K562 (cell line): ENCODE results near the gene ITGA6. TPM values are rescaled to one million over a fixed set of nuclear protein-coding genes. Genes with fewer than 3 reads are reported as not detected.

Experiments
- ATAC-seq: fragments of 200-7000 bp; cut with Tn5 transposase; 3 replicates; pipeline ENCODE4 v1.9.1; 2020; ENCODE audit warnings: moderate library complexity
- BruUV-seq: library from RNA; stranded (reverse); fragments of 400-500 nt; replicated peaks from 2 replicates; lab custom pipeline; 2021; lab: Mats Ljungman, UMichigan
- CTCF ChIA-PET: fragments of 300-600 bp; formaldehyde crosslinking; extraction: SDS; loops from one replicate; lab custom pipeline; 2021; ENCODE audit warnings: low intra/inter-chr PET ratio; lab: Yijun Ruan, JAX
- POLR2A ChIA-PET: fragments of 300-600, 350-650 bp; sonication (Branson Sonifier 250); formaldehyde crosslinking; extraction: SDS; loops from one replicate; lab custom pipeline; 2021; ENCODE audit warnings: antibody characterized with exemption, inconsistent platforms; lab: Yijun Ruan, JAX
- DNase-seq, 4 experiments: peaks; one replicate each; pipeline versions ENCODE4 v3.0.0 to v3.0.0-alpha.2; 2011 to 2018; ENCODE audit warnings: low spot score in 3 of 4, mixed read lengths in 3 of 4; ENCODE audit errors: extremely low read depth in 1 of 4
- FAIRE-seq: peaks from 2 replicates; lab custom pipeline; 2011; peaks lifted over from hg19 to GRCh38; lab: Jason Lieb, UNC
- H2AFZ ChIP-seq: 2 replicates; pipeline ENCODE4 v1.6.0; 2011; ENCODE audit warnings: low read depth, low read length, control low read depth, inconsistent platforms
- H3K27ac ChIP-seq: fragments of 200-600 bp; 3 replicates; pipeline ENCODE4 v1.8.0; 2011; ENCODE audit warnings: low read depth, mild to moderate bottlenecking, control low read depth, inconsistent platforms, low read length, moderate library complexity, mixed read lengths; ENCODE audit errors: extremely low read depth
- H3K27me3 ChIP-seq, 2 experiments: fragments of 300-600 bp in 1 of 2; 2 replicates in 1 of 2; 3 replicates in 1 of 2; pipeline versions ENCODE4 v1.6.0 to v1.8.0; 2011; ENCODE audit warnings: inconsistent platforms in 2 of 2, low read length in 2 of 2, mild to moderate bottlenecking in 1 of 2, mixed read lengths in 1 of 2, moderate library complexity in 1 of 2; ENCODE audit not compliant: control insufficient read depth in 2 of 2, insufficient read depth in 2 of 2
- H3K36me3 ChIP-seq: fragments of 300-600 bp; 3 replicates; pipeline ENCODE4 v1.8.0; 2011; ENCODE audit warnings: mild to moderate bottlenecking, low read length, inconsistent platforms; ENCODE audit not compliant: control insufficient read depth, insufficient read depth
- H3K4me1 ChIP-seq, 2 experiments: fragments of 200-600 bp in 1 of 2; replicated peaks in 1 of 2; 2 replicates in 1 of 2; 3 replicates in 1 of 2; pipeline versions ENCODE4 v1.5.1 to v1.8.0; 2011; ENCODE audit warnings: inconsistent platforms in 2 of 2, low read length in 2 of 2, mild to moderate bottlenecking in 1 of 2, mixed read lengths in 1 of 2, moderate library complexity in 1 of 2; ENCODE audit not compliant: control insufficient read depth in 2 of 2, insufficient read depth in 2 of 2
- H3K4me2 ChIP-seq: 2 replicates; pipeline ENCODE4 v1.6.1; 2011; ENCODE audit warnings: low read length, control low read depth, inconsistent platforms, mixed read lengths; ENCODE audit not compliant: insufficient read depth
- H3K4me3 ChIP-seq: fragments of 200-600 bp; sonication (generic), shearing (Covaris generic); 2 replicates; pipeline ENCODE4 v1.5.1; 2016; ENCODE audit warnings: control low read depth, inconsistent platforms
- H3K79me2 ChIP-seq: fragments of 200-600 bp; 3 replicates; pipeline ENCODE4 v1.8.0; 2011; ENCODE audit warnings: low read length, inconsistent platforms; ENCODE audit not compliant: control insufficient read depth, insufficient read depth
- H3K9ac ChIP-seq, 2 experiments: 2 replicates each; pipeline versions ENCODE4 v1.6.0 to v1.6.1; 2011; ENCODE audit warnings: low read depth in 2 of 2, low read length in 2 of 2, control low read depth in 1 of 2, inconsistent platforms in 1 of 2, mild to moderate bottlenecking in 1 of 2, mixed read lengths in 1 of 2; ENCODE audit not compliant: insufficient read depth in 1 of 2
- H3K9me1 ChIP-seq: one replicate; pipeline ENCODE4 v1.6.0; 2011; ENCODE audit warnings: inconsistent platforms, mild to moderate bottlenecking, low read length, moderate library complexity; ENCODE audit not compliant: control insufficient read depth, insufficient read depth
- H3K9me3 ChIP-seq: replicated peaks from 2 replicates; pipeline ENCODE4 v1.5.1; 2011; ENCODE audit warnings: low read depth, low read length, inconsistent platforms; ENCODE audit not compliant: control insufficient read depth, insufficient read depth
- H4K20me1 ChIP-seq: replicated peaks from 2 replicates; pipeline ENCODE4 v1.6.1; 2011; ENCODE audit warnings: low read length, inconsistent platforms, mixed read lengths; ENCODE audit not compliant: control insufficient read depth, insufficient read depth
- CTBP1 ChIP-seq: fragments of 450-650 bp; IDR thresholded peaks from 2 replicates; pipeline ENCODE4 v1.6.1; 2016; ENCODE audit warnings: borderline replicate concordance
- EP300 ChIP-seq: IDR thresholded peaks from 2 replicates; pipeline ENCODE4 v1.6.1; 2012; ENCODE audit warnings: low read length, improper control_type of control experiment
- FOXK2 ChIP-seq, 2 experiments: fragments of 450-650 bp; IDR thresholded peaks in 1 of 2; conservative IDR thresholded peaks in 1 of 2; 2 replicates each; pipeline ENCODE4 v1.6.1; 2016; ENCODE audit warnings: low read depth in 2 of 2, mild to moderate bottlenecking in 1 of 2
- NFATC3 ChIP-seq: fragments of 450-650 bp; IDR thresholded peaks from 2 replicates; pipeline ENCODE4 v1.6.1; 2017; ENCODE audit warnings: mild to moderate bottlenecking
- NFXL1 ChIP-seq: fragments of 450-650 bp; formaldehyde crosslinking; IDR thresholded peaks from 2 replicates; pipeline ENCODE4 v1.4.0; 2021; ENCODE audit warnings: mild to moderate bottlenecking
- NR2C1 ChIP-seq, 2 experiments: fragments of 450-650 bp; IDR thresholded peaks; 2 replicates each; pipeline ENCODE4 v1.6.1; 2017; ENCODE audit warnings: mild to moderate bottlenecking in 2 of 2, antibody characterized with exemption in 1 of 2, inconsistent platforms in 1 of 2, missing compliant biosample characterization in 1 of 2, missing genetic modification characterization in 1 of 2
- NR4A1 ChIP-seq, 2 experiments: fragments of 250-450 bp in 1 of 2; fragments of 450-650 bp in 1 of 2; sonication (Bioruptor Pico) in 1 of 2; IDR thresholded peaks; 2 replicates each; pipeline versions ENCODE4 v1.4.0 to v1.6.1; 2016 to 2020; ENCODE audit warnings: mild to moderate bottlenecking in 2 of 2, missing compliant biosample characterization in 1 of 2, missing genetic modification characterization in 1 of 2, moderate library complexity in 1 of 2
- RHOXF2B ChIP-seq: fragments of 250-450 bp; sonication (Bioruptor Pico); conservative IDR thresholded peaks from 2 replicates; pipeline ENCODE4 v1.5.1; 2021
- SAFB2 ChIP-seq: fragments of 200-400 bp; formaldehyde crosslinking; IDR thresholded peaks from 2 replicates; pipeline ENCODE4 v1.6.1; 2018; ENCODE audit warnings: borderline replicate concordance, low read length, low read depth, moderate library complexity; ENCODE audit not compliant: severe bottlenecking
- SMARCA4 ChIP-seq: fragments of 450-650 bp; IDR thresholded peaks from 2 replicates; pipeline ENCODE4 v1.6.1; 2016
- SOX6 ChIP-seq: fragments of 450-650 bp; IDR thresholded peaks from 2 replicates; pipeline ENCODE4 v1.6.1; 2014; ENCODE audit warnings: mild to moderate bottlenecking
- STAT5A ChIP-seq: IDR thresholded peaks from 2 replicates; pipeline ENCODE4 v1.6.1; 2012; ENCODE audit warnings: low read length, inconsistent platforms, borderline replicate concordance
- ZFP36 ChIP-seq: fragments of 150-350 bp; IDR thresholded peaks from 2 replicates; pipeline ENCODE4 v1.6.1; 2018; ENCODE audit warnings: low read length, low read depth; ENCODE audit not compliant: partially characterized antibody
- ZNF695 ChIP-seq: fragments of 450-650 bp; formaldehyde crosslinking; IDR thresholded peaks from 2 replicates; pipeline ENCODE4 v1.4.0; 2020; ENCODE audit warnings: mild to moderate bottlenecking, moderate library complexity
- ZSCAN29 ChIP-seq: fragments of 450-650 bp; IDR thresholded peaks from 2 replicates; pipeline ENCODE4 v1.6.1; 2017
- WGBS: fragments of 100-300 bp; shearing (Covaris generic); methylation state at CpG from one replicate; pipeline ENCODE4 v1.1.6; 2016; ENCODE audit warnings: low coverage, mixed read lengths; ENCODE audit not compliant: insufficient coverage; ENCODE audit errors: missing lambda C conversion rate; 5-methylcytosine and 5-hydroxymethylcytosine counted together
- in situ Hi-C: fragments of 300-500 bp; cut with MboI; formaldehyde crosslinking; loops from 4 replicates; pipeline ENCODE4 v1.15.0; 2018; ENCODE audit warnings: inconsistent platforms, mixed read lengths
- intact Hi-C: fragments of 100-400 bp; cut with micrococcal nuclease; formaldehyde crosslinking; loops from 2 replicates; pipeline ENCODE4 v1.14.2; 2022
- polyA plus RNA-seq, 8 experiments: library from polyadenylated mRNA; depleted of rRNA in 4 of 8; stranded (reverse) in 5 of 8; unstranded in 3 of 8; fragments of >200 nt; fragmentation: Nextera tagmentation in 2 of 8; fragmentation: Illumina TruSeq in 1 of 8; extraction: Ambion mirVana in 2 of 8; extraction: Trizol in 1 of 8; gene quantifications; 2 replicates each; pipeline versions ENCODE4 v1.2.1 to v1.2.3, GENCODE V29; 2011 to 2014; ENCODE audit warnings: inconsistent platforms in 1 of 8, missing spikeins in 1 of 8
- total RNA-seq, 7 experiments: library from RNA; depleted of rRNA in 6 of 7; stranded (reverse); fragments of >200 nt in 6 of 7; fragmentation: Illumina TruSeq in 2 of 7; extraction: Trizol in 2 of 7; gene quantifications; 2 replicates each; pipeline versions ENCODE4 v1.2.1 to v1.2.3, GENCODE V29; 2011 to 2021; ENCODE audit warnings: low replicate concordance in 1 of 7
- TF ChIP-seq, protein P1 (sequence below): fragments of 250-450 bp; sonication (Bioruptor Pico); IDR thresholded peaks from 2 replicates; pipeline ENCODE4 v1.8.0; 2022; ENCODE audit warnings: inconsistent platforms, mild to moderate bottlenecking, moderate library complexity, borderline replicate concordance
- TF ChIP-seq, protein P2 (sequence below): fragments of 450-650 bp; IDR thresholded peaks from 2 replicates; pipeline ENCODE4 v1.6.1; 2018; ENCODE audit not compliant: partially characterized antibody

The ITGA6 gene
- total and polyA plus RNA-seq, 9 of the 15 experiments (the other 6 are each of a cell fraction or from before 2014, with no cell fraction given): 0.01 to 0.29 (median 0.05) TPM; not detected in 5

DNA sequence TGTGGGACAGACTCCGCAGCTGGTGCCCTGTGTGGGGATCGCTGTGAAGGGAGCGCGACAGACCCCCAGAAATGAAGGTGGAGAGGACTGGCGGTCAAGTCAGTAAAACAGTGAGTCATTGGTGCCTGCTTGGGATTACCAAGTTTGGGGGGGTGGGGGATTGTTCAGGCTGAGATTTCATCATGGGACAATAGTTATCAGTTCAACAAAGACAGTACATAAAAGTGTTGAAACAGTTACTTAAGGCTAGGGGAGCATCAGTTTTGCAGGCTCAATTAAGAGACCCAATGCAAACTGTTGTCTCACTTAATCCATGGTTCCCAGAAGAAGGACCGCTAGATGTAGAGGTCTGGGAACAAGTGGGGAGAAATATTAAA is 86.1 kb downstream of the ITGA6 start (continued):
- TF ChIP-seq, protein P1, sequence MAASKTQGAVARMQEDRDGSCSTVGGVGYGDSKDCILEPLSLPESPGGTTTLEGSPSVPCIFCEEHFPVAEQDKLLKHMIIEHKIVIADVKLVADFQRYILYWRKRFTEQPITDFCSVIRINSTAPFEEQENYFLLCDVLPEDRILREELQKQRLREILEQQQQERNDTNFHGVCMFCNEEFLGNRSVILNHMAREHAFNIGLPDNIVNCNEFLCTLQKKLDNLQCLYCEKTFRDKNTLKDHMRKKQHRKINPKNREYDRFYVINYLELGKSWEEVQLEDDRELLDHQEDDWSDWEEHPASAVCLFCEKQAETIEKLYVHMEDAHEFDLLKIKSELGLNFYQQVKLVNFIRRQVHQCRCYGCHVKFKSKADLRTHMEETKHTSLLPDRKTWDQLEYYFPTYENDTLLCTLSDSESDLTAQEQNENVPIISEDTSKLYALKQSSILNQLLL (CRISPR knock-in tag): no peak
- no peak for TF ChIP-seq STAT5A

DNA sequence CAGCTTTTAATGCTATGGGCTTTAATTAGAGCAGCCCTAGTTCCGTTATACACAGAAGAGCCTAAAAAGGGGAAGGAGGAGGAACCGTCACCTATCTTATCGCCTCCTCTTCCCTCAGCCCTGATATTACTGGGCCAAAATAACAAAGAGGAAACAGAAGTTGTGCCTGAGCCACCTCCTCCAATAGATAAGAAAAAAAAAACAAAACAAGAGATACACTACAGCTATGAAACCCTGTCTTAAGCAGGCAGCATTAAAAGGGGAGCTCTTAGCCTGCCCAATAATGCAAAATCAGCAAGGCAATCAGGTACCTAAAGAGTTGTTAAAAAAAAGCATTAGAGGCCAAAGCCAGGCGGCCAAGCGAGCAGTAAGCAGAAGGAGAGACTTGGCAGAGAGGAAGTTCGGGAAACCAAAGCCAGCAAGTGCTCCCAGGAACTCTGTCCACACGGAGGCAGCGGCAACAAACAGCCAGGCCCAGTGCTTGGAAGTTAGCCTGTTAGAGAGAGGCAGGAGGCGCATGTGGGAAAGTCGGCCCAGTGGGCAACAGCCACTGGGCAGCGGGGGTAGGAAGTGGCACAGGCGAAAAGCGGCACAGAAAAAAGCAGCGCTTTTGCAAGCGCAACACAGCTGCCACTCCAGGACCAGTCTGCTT is 86.7 kb downstream of the ITGA6 start:
- DNase-seq (peak in 1 of 4 experiments; percentile 38), ATAC-seq (peak; percentile 74), FAIRE-seq (peak; percentile 69)
- H3K27me3 ChIP-seq: no peaks in the 10 kb centered on the region; a peak in 1 of 5 replicates
- no peaks in the 10 kb centered on the region for H3K9me1 ChIP-seq
- 20% methylated on average over 15 of the region's 15 CpGs for WGBS
- ChIA-PET CTCF (no interaction called here), POLR2A (no interaction called here)
- H3K4me2 ChIP-seq: peak overlapping the region; percentile 23; the same call in 1 of the 2 replicates
- H2AFZ ChIP-seq: peak overlapping the region; percentile 9; the same call in 1 of the 2 replicates
- peaks cover 5 to 10% of the 10 kb centered on the region in 2 experiments for H3K4me1 ChIP-seq
- intact Hi-C loops (no loop called here), in situ Hi-C loops (no loop called here)
- no peaks in the 10 kb centered on the region for H3K36me3 ChIP-seq
- H3K9me3 ChIP-seq: peaks cover 22% of the 10 kb centered on the region
- H3K27ac ChIP-seq: no peak overlapping the region
- H4K20me1 ChIP-seq: no peaks in the 10 kb centered on the region
- no peak overlapping the region for H3K4me3 ChIP-seq
- no peak overlapping the region for H3K9ac ChIP-seq
- no peaks in the 10 kb centered on the region for H3K79me2 ChIP-seq
- no TSS peak for BruUV-seq
- peak; percentile 52; the same call in 1 of the 2 replicates for TF ChIP-seq SMARCA4
- TF ChIP-seq NFXL1 (CRISPR knock-in tag): no peak
- peak; percentile 95 for TF ChIP-seq SOX6
- peak; percentile 41 to 57; a peak in 2 of 4 replicates for TF ChIP-seq FOXK2 (conservative IDR thresholded peaks at IDR 0.05 in 1 of 2, IDR thresholded peaks at IDR 0.05 in 1 of 2; ENCODE audit: low read depth in 2 of 2)
- TF ChIP-seq NR2C1 (IDR thresholded peaks at IDR 0.05): no peak
- no peak for TF ChIP-seq NR2C1 (tag; IDR thresholded peaks at IDR 0.05)
- TF ChIP-seq RHOXF2B (CRISPR knock-in tag): no peak
- TF ChIP-seq SAFB2: no peak
- TF ChIP-seq EP300: peak; percentile 55
- TF ChIP-seq, protein P2, sequence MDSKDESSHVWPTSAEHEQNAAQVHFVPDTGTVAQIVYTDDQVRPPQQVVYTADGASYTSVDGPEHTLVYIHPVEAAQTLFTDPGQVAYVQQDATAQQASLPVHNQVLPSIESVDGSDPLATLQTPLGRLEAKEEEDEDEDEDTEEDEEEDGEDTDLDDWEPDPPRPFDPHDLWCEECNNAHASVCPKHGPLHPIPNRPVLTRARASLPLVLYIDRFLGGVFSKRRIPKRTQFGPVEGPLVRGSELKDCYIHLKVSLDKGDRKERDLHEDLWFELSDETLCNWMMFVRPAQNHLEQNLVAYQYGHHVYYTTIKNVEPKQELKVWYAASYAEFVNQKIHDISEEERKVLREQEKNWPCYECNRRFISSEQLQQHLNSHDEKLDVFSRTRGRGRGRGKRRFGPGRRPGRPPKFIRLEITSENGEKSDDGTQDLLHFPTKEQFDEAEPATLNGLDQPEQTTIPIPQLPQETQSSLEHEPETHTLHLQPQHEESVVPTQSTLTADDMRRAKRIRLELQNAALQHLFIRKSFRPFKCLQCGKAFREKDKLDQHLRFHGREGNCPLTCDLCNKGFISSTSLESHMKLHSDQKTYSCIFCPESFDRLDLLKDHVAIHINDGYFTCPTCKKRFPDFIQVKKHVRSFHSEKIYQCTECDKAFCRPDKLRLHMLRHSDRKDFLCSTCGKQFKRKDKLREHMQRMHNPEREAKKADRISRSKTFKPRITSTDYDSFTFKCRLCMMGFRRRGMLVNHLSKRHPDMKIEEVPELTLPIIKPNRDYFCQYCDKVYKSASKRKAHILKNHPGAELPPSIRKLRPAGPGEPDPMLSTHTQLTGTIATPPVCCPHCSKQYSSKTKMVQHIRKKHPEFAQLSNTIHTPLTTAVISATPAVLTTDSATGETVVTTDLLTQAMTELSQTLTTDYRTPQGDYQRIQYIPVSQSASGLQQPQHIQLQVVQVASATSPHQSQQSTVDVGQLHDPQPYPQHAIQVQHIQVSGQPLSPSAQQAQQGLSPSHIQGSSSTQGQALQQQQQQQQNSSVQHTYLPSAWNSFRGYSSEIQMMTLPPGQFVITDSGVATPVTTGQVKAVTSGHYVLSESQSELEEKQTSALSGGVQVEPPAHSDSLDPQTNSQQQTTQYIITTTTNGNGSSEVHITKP: peak; percentile 29
- no peak for TF ChIP-seq NR4A1 (CRISPR knock-in tag; IDR thresholded peaks at IDR 0.05)
- no peak for TF ChIP-seq NR4A1 (tag; IDR thresholded peaks at IDR 0.05)
- no peak for TF ChIP-seq ZSCAN29
- peak; percentile 69; the same call in 1 of the 2 replicates for TF ChIP-seq CTBP1
- no peak for TF ChIP-seq ZNF695 (CRISPR knock-in tag)
- TF ChIP-seq NFATC3: no peak
- peak; percentile 30 for TF ChIP-seq ZFP36
